Left kidney (tissue), 2 donors: ENCODE data around the gene INPP5E. TPM values are rescaled to one million over a fixed set of nuclear protein-coding genes. Genes with fewer than 3 reads are reported as not detected.

Source experiments
- DNase-seq: peaks from one replicate; pipeline ENCODE4 v3.0.0-alpha.2; 2013
- polyA plus RNA-seq: library from polyadenylated mRNA; unstranded; fragments of 120-200 nt; gene quantifications from one replicate; pipeline ENCODE4 v1.2.1, GENCODE V29; 2013; ENCODE audit not compliant: insufficient read length

The INPP5E gene
- polyA plus RNA-seq, 1 donor: 12.6 TPM

GRCh38 chr9:136386018-136386417 lies 53.6 kb downstream of the INPP5E start:
- no peak for DNase-seq

- DNase-seq: no peak
Measured at GRCh38 chr9:136385015-136385414, 54.6 kb downstream of the INPP5E start.

- DNase-seq: no peak
Measured at GRCh38 chr9:136383436-136383835, 56.2 kb downstream of the INPP5E start.

GRCh38 chr9:136381966-136382513 lies 57.6 kb downstream of the INPP5E start:
- DNase-seq: no peak

GRCh38 chr9:136381311-136381710 lies 58.3 kb downstream of the INPP5E start:
- DNase-seq: no peak

- no peak for DNase-seq
Measured at GRCh38 chr9:136380381-136380780, 59.3 kb downstream of the INPP5E start.

GRCh38 chr9:136379891-136380290 lies 59.8 kb downstream of the INPP5E start:
- no peak for DNase-seq

GRCh38 chr9:136379401-136379800 lies 60.2 kb downstream of the INPP5E start:
- no peak for DNase-seq

GRCh38 chr9:136379003-136379287 lies 60.7 kb downstream of the INPP5E start:
- no peak for DNase-seq

Other genes with a start within 250 kb of the INPP5E start
- gene LHX3, start 234.7 kb downstream of the INPP5E start, polyA plus RNA-seq: not detected
- gene QSOX2, start 194.0 kb downstream of the INPP5E start, polyA plus RNA-seq: 18.6 TPM
- gene CCDC187, start 135.8 kb downstream of the INPP5E start, polyA plus RNA-seq: 2.2 TPM
- 27.4 TPM for gene GPSM1, start 112.3 kb downstream of the INPP5E start, polyA plus RNA-seq
- gene DNLZ, start 76.1 kb downstream of the INPP5E start, polyA plus RNA-seq: 4.3 TPM
- 1.8 TPM for gene CARD9, start 66.2 kb downstream of the INPP5E start, polyA plus RNA-seq
- 13.6 TPM for gene SNAPC4, start 39.7 kb downstream of the INPP5E start, polyA plus RNA-seq
- gene ENTR1, start 29.2 kb downstream of the INPP5E start, polyA plus RNA-seq: 59.1 TPM
- 69.4 TPM for gene PMPCA, start 29.2 kb downstream of the INPP5E start, polyA plus RNA-seq
- gene SEC16A, start 43.2 kb upstream of the INPP5E start, polyA plus RNA-seq: 68.5 TPM
- 26.4 TPM for gene NOTCH1, start 106.2 kb upstream of the INPP5E start, polyA plus RNA-seq
- 38.8 TPM for gene EGFL7, start 223.1 kb upstream of the INPP5E start, polyA plus RNA-seq
- 34.4 TPM for gene AGPAT2, start 247.6 kb upstream of the INPP5E start, polyA plus RNA-seq